HG02884 (cell line): ENCODE data around the gene NRXN3.
"Not testable (repeated sequence)": the region's sequence is repeated elsewhere in the genome, so short reads cannot be mapped to it uniquely, and the experiment has no call there.

Source experiments
- ATAC-seq: cut with Tn5 transposase; IDR thresholded peaks from one replicate; pipeline ENCODE4 v1.9.1; 2021; ENCODE audit warnings: mild to moderate bottlenecking, moderate library complexity; ENCODE audit not compliant: unreplicated experiment

NRXN3 gene

DNA sequence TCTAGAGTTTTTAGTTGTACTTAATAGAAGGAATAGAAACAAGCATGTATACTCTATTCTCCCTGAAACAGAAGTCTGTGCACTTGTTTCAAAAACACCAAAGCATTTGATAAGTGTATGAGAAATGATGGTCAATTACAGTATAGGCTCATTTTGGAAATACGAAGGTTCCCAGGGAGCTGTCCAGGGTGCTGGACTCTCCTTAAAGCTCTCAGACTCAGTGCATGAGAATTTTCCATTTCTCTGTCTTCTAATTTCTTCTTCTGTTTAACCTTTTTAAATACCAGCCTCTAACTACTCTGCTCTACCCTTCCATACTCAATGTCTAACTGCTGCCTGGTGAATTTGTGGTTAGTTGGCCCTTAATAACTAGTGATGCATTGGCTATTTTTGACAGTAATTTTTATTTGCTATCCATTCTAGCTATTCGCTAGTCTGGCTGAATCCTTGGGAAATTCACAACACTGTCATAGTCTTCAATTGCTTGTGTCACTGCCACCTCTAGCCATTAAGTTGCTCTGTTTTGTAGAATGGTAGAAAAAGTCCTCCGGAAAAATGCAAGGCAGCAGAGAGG, 229.2 kb downstream of the NRXN3 start:
- ATAC-seq: no peak

DNA sequence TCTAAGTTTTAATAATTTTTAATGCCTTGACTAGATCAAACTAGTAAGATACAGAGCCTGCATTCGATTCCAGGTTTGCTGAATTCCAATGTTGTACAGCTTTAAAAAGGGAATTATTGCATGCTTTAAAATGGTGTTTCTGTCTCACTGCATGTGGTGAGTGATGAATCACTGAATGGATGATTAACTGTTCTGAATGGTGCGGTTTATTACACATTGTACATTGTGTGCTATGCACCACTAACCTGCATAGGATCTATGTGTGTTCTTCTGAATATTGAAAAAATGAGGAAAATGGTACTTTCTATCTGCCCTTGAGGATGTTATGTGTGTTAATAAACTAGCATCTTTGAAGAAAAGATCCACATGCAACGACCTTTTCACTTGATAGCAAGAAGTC, 231.7 kb downstream of the NRXN3 start:
- ATAC-seq: no peak

DNA sequence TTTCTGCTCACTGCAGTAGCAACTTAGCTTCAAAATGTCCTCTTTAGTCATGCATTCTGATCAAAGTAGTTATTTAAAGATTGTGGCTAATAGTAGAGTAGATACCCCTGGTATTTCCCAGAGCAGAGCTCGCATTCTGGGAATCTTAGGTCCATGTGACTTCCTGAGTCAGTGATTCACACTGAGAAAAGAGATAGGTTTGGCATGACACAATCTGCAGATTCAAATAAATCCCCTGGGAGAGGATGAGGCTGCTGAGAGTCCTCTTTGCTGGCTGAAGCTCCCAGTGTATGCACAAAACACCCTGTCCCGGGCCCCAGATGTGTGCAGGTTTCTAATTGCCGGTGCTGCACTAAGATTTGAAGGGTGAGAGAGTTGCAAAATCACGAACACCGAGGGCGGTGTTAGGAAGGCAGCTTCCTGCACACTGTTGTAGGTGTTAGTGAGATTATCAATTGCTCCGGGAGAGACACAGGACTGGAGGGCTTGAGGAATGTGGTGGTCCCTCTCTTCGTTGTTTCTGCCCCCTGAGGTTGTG, 233.2 kb downstream of the NRXN3 start:
- ATAC-seq: peak; percentile 74

DNA sequence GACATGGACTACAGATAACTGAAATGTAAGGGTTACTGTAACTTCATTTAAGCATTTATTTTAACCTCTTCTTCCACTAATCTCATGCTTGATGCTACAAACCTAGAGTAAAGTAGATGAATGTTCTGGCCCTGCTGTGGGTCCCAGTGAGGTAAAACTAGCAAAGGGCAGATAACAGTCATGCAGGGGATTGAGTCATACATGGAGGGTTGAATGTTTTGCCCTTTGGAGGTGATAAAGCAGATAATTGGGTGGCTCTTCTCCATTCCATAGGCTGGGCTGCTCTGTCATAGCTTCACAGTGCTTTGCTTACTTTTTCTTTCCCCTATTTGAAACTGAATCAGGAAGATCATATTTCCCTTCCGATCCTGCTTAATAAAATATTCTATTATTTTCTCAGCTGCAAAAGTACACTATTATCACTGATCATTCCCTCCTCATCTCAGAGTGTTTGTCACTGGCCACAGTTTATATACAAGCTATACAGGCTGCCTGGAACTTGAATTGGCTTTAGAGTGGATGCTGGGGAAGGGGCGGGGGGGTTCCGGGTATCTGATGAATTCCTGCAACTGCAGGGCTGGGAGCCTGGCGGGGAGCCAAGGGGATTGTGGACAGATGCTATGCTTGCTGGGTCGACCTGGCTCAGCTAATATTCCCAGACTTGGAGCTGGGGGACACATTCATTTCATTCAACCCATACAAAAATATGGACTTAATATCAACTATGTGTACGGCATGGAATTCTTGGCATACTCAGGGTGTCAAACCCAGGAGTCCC, 235.1 kb downstream of the NRXN3 start:
- no peak for ATAC-seq

DNA sequence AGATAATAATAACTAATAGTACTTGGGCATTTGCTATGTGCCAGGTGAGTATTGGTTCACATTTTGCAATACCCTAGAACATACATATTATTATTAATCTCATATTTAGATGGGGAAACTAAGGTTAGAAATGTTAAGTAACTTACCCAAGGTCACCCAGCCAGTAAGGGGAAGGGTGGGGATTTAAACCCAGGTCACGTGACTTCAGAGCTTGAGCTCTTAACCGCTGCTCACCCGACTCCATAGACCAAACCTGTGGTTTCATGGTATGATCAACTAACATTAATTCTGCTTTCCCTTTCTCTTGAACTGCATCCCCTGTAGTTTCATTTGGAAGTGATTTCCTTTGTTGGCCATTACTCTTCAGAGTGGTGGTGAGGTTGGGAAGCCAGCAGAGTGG, 242.3 kb downstream of the NRXN3 start:
- ATAC-seq: no peak

DNA sequence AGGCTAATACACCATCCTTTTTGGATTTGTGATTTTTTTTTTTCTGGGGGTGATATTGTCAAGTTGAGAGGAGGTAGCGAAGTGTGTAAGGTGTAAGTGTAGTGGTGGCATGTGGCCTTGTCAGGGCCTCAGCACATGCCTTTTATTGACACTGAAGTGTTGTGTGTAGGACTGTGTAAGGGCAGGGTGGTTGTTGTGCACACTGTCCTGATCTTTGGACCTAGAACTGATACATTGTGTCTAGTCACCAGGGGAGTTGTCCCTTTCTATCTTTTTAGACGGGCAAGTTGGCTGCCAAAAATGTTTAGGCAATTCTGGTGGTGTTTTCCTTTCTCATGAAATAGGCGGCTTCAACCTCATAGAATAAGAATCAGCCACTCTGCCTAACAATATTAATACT, 244.0 kb downstream of the NRXN3 start:
- no peak for ATAC-seq

DNA sequence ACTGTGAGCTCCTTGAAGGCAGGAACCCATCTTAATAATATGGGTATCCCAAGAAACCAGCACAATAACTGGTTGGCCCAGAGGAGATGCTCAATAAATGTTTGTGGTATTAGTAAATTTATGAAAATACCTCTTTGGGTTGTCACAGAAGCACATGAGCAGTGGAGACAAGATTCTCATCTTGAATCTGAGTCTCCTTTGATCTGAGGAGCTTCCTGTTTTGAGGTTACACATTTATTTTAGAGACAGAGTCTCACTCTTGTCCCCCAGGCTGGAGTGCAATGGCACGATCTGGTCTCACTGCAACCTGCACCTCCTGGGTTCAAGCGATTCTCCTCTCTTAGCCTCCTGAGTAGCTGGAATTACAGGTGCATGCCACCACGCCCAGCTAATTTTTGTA, 247.4 kb downstream of the NRXN3 start:
- peak; percentile 50 for ATAC-seq

DNA sequence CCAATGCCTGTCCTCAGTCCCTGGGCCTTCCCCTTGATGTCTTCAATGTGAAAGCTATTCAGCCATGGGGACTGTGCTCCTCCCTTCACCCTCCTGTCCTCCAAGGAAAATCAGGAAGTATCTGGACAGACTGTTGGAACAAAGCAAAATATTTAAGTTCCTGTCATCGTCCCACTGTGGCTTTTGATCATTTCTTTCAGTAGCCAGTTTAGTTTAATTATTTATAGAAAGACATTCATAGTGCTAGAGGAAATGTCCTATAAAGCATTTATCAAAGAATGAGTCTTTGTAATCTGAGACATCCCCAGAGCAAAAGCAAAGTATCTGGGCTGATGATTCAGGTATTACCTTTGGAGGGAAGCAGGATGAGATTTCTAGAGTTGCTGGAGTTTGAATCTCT, 254.1 kb downstream of the NRXN3 start:
- ATAC-seq: no peak

DNA sequence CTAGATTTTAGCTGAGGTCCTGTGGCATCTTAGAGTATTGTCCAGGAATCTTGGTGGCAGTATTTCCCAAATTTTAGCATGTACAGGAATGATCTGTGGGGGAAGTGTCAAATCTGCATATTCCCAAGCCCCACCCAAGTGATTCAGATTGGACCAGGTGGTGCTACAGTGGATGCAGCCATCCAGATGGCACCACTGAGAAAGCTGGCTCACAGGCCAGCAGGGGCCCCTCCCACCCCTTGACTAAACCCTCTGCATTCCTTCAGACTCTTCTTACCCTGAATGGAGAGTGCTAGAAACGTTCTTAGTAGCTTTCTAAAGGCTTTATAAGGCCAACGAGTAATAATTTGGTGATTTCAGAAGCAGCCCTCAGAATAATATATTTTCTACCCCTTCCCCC, 255.2 kb downstream of the NRXN3 start:
- no peak for ATAC-seq

DNA sequence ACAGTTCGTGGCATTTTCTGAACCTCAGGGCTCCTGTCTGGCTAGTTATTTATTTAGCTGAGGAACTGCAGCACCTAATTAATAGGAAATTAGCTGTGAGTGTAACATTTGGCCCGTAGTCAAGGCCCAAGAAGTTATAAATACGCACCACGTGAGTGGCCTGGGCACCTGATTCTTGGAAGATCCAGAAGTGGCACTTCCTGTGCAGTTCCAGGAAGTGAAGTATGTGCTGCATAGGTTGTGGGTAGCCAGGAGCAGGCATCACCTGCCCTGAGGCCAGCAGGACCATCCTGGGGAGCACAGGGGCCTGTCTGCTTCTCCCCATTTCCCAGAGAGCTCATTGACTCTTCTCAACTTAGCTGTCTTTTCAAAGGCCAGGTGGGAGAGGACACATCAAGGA, 255.6 kb downstream of the NRXN3 start:
- ATAC-seq: no peak

DNA sequence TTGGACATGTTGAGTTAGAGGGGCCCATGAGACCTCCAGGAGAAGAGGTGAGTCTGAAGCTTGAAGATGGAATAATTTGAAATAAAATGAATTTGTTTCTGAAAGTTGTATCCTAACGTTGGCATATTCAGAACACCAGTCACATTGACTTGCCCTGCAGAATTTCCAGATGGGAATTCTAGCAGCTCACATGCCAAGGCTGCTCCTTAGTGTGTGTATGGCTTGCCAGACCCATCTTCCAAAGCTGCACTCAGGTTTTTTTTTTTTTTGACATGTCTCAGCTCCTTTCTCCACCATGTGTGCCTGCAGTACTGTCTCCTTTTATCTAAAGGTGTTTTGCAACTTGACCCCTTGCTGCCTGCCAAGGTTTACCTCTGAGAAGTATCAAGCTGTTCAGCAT, 261.9 kb downstream of the NRXN3 start:
- ATAC-seq: no peak

DNA sequence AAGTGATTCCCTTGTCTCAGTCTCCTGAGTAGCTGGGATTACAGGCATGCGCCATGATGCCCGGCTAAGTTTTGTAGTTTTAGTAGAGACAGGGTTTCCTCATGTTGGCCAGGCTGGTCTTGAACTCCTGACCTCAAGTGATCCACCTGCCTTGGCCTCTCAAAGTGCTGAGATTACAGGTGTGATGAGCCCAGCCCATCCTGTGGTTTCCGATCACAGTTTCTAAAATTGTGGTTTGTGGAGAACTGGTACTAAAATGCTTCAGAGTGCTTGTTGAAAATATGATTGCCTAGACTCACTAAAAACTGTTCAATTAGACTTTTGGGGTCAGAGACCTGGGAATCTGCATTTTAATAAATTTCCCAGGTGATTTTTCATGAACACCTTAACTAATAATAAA, 267.3 kb downstream of the NRXN3 start:
- not testable (repeated sequence) for ATAC-seq

DNA sequence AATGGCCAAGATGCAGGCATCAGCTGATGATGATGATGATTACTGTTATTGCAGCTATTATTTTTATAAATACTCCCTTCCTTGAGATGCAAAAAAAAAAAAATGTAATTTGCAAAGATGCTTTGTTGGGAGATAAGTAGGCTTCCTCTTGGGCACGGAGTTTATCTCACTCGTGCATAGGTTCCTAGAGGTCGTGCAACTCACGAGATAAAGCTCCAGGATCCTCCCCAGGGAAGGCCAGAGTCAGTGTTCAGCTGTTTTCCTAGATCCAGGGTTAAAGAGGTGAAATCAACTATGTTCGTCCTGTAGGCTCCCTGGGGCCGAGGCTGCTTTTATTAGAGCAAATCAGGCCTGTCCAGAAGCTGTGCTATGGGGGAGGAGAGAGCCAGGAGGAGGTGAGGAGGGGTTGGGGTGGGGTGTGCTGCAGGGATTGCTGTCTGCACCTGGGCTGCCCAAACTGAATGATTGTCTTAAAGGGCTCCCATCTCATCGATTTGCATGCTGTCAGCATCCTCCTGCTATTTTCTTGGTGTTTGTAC, 270.3 kb downstream of the NRXN3 start:
- no peak for ATAC-seq

DNA sequence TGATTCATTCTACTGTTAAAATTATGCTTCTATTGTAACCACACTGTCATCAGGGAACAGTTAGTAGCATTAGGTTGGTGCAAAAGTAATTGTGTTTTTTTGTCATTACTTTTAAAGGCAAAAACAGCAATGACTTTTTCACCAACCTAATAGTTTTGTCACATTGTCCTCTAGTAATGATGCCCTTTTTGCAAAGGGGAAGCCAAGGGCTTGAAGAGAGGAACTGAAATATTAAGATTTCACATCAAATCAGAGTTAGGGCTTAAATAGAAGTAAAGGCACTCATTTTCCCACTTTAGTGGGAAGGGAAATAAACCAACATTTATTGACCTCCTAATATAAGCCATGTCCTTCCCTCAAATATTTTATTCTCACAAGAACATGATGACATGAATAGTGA, 273.7 kb downstream of the NRXN3 start:
- no peak for ATAC-seq

DNA sequence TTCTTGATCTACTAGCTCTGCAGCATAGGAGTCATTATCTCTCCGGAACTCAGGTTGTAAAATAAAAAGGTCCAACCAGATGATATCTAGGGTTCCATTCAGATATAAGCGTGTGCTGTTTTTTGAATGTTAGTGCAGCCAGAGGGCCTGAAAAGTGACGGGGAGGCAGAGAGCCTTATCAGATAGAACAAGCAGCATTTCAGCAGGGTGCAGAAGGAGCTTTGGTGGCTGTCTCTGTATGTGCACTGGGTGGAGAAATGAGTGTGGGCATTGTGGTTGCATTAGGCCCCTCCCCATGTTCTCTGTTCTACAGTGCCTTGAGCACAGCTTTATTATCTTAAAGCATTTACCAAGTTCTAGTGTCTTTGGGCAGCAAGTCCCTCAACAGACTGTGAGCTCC, 275.1 kb downstream of the NRXN3 start:
- no peak for ATAC-seq

DNA sequence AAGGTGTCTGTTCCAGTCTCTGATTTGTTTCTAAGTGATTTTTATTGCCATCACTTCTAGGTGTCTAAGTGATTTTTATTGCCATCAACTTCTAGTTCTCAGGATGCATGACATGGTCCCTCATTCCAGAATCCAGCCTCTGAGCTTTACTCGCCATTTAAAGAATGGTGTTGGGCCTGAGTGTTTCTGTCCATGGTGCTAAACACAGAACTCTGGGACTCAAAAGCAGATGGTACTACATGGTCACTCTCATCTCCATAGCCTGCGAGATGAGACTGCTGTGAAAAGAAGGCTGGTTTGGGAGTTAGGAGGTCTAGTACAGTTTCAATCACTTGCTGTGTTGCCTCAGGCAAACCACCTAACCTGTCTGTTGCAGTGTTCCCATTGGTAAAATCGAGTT, 276.6 kb downstream of the NRXN3 start:
- no peak for ATAC-seq

DNA sequence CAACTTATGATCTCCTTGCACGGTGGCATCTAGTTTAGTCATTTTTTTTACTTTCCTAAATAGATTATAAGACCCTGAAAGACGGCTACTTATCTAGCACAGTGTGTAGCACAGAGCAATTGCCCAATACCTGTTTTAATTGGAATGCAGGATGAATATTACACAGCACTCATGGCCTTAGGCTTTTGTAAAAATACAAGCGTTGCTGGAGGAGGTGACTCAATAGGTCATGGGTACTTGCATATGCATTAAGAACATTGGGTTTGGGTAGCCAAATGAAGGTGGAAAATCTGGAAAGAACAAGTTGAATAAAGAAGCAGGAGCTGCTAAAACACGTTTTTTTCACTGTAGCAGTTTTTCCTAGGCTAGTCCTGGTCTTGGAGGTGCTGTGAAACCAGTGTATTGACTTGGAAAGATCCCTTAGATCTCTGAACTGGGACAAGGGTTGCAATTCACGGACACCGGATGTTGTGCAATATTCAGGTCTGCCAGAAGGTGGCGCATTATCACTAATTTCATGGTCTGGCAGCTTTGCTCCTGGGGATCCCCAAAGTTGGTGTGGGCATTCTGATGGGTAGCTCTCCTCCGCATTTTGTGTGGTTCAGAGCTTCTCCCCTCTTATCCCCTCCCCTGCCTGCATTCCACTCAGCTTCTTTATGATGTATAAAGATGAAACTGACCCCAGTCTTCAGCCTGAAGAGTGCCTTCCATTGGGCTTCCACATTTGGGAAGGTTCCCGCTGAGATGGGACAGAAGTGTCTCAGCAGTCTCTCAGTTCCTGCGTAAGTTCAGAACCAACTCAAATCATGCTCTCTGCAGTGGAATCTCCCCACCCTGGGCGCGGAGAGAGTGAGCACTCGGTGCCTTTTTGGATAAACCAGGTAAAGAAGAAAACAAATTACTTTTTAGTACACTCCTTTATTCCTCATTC, 278.3 kb downstream of the NRXN3 start:
- no peak for ATAC-seq

DNA sequence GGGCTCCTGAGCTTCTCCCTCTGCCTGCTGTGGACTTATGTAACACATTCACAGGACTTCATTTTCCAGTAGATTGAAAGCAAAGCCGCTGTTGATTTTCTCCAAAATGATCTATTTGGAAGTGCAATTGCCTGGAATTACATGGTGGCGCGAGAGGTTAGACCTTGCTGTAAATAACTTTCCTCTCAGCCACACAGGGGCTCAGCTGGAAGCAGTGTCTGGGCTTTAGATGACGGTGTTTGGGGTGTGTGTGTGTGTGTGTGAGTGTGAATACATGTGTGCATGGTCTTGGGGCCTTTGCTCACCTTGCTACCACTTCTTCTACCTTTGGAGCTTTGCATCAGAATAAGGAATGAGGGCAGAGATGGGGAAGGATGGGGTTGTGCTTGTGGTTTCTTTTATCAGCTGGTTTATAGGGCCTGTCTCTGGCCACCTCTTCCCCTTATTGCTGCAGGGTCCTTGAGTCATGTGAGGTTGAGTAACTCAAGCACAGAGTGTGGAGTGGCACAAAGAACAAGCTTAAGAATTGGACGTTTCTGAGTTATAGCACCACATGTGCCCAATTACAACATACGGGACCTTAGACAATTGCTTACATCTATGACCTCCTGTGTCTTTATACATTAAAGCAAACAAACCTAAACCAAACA, 280.6 kb downstream of the NRXN3 start:
- ATAC-seq: no peak

DNA sequence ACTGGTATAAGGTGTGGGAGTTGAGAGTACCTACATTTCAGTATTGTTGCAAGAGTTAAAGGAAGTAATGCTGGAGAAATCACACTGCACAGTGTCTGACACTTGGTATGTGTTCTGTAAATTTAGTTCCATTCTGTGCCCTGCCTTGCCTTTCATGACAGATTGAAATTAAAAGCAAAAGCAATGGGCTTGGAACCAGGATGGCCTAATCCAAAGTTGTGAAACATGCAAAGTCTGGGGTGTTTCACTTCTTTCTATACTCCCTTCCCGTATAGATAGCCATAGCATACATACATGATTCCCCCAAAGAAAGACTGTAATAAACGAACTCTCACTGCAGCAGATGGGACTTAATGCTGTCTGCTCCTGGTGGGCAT, 281.1 kb downstream of the NRXN3 start:
- no peak for ATAC-seq

DNA sequence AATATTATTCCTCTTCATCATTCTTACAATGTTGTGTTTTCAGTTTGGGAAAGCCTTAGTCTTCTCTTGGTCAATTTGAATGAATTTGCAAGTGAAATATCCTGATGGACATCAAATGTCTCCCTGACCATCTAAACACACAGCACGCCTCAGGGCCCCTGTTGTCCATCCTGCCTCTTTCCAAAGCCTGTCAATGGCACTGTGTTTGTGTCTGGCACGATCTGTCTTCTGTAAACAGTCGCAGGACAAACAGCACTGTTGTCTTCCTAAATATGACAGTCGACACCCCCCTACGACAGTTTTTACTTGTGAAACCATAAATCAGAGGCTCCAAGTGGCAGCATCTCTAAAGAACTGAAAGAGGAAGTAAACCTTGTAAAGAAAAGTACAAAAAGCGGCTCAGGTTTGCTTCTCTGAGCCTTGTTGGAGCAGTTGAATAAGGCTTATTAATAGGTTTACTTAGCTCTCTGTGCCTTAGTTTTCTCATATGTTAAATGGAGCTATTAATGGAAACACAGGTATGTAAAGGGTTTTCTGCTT, 285.8 kb downstream of the NRXN3 start:
- ATAC-seq: peak; percentile 87

DNA sequence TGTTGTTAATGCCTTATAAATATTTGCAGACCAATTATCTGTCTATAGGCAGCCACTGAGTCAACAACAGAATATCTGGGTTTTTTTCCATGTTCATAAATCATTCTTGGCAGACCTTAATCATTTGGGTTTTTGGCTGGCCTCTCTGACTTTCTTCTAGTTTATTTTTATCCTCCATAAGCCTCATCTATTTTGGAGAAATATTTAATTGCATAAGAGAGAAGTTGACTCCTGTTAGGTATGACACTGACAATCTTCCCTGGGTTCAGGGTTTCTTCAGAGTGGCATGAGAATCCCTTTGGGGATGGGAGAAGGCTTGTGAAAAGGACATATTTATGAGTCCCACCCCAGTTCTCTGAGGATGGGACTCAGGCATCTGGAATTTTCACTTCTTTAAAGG, 299.8 kb downstream of the NRXN3 start:
- ATAC-seq: no peak
